GM21786 (cell line): ENCODE measurements around the gene PDIA2.

Source experiments
- ATAC-seq: cut with Tn5 transposase; IDR thresholded peaks from one replicate; pipeline ENCODE4 v1.9.1; 2021; ENCODE audit not compliant: unreplicated experiment

PDIA2 gene

GRCh38 chr16:280005-280460, 2.9 kb upstream of the PDIA2 start:
- no peak for ATAC-seq

GRCh38 chr16:280552-280951, 2.4 kb upstream of the PDIA2 start, which contains the start of gene ARHGDIG:
Gene ARHGDIG, plus strand, starts transcription at chr16:280591. Its CDS starts 90 bp downstream, at chr16:280681.
- no peak for ATAC-seq

GRCh38 chr16:280991-281659, 1.8 kb upstream of the PDIA2 start:
- ATAC-seq = no peak

GRCh38 chr16:281660-282255, 1.2 kb upstream of the PDIA2 start:
- no peak for ATAC-seq

- no peak for ATAC-seq
Observed at GRCh38 chr16:282491-282890, 473 bp upstream of the PDIA2 start.

- ATAC-seq = no peak
Observed at GRCh38 chr16:284204-285120, 1.5 kb downstream of the PDIA2 start.

- ATAC-seq = no peak
Observed at GRCh38 chr16:285146-286055, 2.4 kb downstream of the PDIA2 start.

GRCh38 chr16:286491-287297, 3.7 kb downstream of the PDIA2 start:
- ATAC-seq = no peak

- ATAC-seq = no peak
Observed at GRCh38 chr16:287298-287811, 4.4 kb downstream of the PDIA2 start.

- ATAC-seq = no peak
Observed at GRCh38 chr16:287981-288920, 5.3 kb downstream of the PDIA2 start.

- ATAC-seq = no peak
Observed at GRCh38 chr16:289395-289997, 6.5 kb downstream of the PDIA2 start.

GRCh38 chr16:290015-290680, 7.2 kb downstream of the PDIA2 start:
- ATAC-seq = no peak

GRCh38 chr16:290681-291405, 7.9 kb downstream of the PDIA2 start:
- ATAC-seq = no peak

GRCh38 chr16:291539-291938, 8.6 kb downstream of the PDIA2 start:
- ATAC-seq = no peak

- ATAC-seq = no peak
Observed at GRCh38 chr16:293043-293775, 10.2 kb downstream of the PDIA2 start.

- no peak for ATAC-seq
Observed at GRCh38 chr16:296276-296675, 13.3 kb downstream of the PDIA2 start.
